CD4-positive, alpha-beta T cell treated with Interleukin-10 for 1 hour (primary cell): ENCODE data around the gene TMC2.

ENCODE experiments used
- DNase-seq: peaks from one replicate; pipeline ENCODE4 v3.0.0-alpha.2; 2020

Gene TMC2

DNA sequence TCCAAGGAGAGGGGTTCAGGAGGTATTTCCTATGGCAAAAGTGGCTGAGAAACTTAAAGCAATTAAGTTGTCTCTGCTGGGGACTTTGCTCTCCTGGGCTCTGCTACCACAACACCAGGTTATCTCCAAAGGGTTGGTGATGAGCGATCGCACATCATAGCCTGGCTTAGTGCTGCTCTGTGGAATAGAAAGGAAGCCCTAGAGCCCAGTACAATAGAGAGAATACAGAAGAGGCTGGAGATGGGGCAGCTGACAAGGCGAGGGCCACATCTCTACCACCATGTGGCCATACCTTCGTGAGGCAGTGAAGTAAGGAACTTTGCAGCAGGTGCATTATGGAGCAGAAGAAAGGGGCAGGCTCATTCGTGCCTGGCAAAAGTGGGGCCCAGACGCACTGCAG is 8.6 kb upstream of the TMC2 start:
- no peak for DNase-seq

DNA sequence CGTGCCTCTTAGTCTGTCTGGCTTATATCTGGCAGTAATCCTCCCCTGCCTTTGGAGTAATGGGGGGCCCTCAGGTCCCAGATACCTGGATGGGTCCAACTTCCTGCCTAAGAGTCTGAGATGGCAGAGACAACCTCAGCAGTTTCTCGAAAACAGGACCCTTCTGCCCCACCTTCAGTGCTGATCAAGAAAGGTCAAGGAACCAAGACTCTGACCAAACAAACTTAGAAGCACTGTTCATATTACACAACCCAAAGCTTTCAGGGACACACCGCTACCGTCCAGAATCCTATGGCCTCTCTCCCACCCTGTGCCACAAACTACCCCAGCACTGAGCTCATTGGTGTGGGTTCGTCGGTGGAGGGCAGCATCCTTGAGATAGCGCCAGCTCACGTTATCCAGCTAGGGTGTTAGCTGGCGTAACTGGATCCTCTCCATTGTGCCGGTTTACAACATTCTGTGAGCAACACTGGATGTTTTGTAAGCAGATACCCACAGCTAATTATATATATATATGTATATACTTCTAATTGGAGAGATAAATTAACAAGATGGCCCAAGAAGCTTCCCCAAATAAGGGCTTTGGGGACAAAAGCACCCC is 7.6 kb upstream of the TMC2 start:
- DNase-seq: no peak

DNA sequence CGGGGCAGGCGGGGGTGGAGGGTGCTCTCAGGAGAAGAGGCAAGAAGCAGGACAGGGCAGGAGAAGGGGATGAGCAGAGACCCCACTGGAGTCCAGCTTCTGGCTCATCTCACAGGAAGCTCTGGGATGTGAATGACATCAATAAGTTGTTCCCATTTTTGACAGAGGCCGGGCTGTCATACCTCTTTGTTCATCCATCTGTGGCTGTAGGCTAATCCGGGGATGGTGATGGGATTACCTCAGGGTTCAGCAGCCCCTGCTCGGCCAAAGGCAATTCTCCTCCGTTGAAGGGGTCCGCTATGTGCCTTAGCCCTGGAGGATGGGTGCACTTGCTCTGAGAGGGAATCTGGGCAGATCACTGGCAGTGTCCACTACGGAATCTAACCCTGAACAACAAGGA is 3.3 kb upstream of the TMC2 start:
- DNase-seq: no peak

- DNase-seq: no peak
These were observed 438 bp upstream of the TMC2 start for GRCh38 chr20:2535711-2536559.

GRCh38 chr20:2537101-2537500 is 728 bp downstream of the TMC2 start:
- DNase-seq: no peak

DNA sequence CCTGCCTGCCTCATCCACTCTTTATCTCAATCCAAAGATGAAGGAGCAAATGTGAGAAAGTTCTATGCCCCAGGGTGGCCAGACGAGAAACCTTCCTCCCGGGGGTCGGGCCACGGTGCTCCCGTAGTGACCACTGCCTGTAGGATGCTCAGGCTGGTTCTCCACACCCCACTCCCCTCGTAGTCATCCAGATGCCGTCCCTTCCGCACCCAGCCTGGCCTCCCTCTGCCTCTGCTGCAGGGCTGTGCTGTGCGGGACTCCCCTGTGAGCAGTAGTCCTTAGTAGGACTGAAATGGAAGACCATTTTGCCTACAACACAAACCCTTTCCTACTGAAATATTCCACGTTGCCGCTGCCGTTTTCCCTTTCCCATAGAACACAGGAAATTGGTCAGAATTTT is 2.0 kb downstream of the TMC2 start:
- no peak for DNase-seq

GRCh38 chr20:2538931-2539720 is 2.8 kb downstream of the TMC2 start:
- DNase-seq: no peak

DNA sequence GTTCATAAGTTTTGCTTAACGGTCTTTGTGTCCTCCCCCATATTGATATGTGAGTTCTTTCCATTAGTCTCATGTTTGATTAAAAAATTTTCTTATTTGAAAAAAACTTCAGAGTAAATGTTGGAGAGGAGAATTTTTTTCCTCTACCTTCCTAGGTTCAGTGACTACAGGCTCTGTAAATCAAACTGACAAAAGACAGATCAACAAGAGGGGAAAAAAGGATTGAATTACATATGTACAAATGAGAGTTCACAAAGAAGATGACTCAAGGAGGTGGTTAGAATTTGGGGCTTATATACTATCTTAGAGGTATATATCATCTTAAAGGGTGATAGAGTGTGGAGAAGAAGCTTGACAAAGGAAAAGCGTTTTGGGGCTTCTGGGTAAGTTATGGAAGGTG is 5.6 kb downstream of the TMC2 start:
- DNase-seq: no peak

- DNase-seq: no peak
These were observed 6.0 kb downstream of the TMC2 start for GRCh38 chr20:2542361-2542760.

DNA sequence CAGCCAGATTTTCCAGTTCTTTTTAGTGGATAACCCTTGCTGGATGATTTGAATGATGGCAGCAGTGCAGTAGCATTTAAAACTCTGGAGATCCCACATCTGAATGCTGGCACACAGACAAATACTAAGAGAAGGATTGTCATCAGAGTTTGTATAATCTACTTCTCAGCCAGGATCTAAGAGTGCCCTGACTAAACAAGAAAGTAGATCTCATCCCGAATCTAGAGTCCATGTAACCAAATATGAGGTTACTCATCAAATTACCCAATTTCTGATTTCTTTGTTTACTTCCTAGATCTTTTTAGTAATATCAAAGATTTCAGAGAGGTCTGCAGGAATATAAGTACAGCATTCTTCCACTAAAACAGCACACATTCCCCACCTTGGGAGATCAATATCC is 7.8 kb downstream of the TMC2 start:
- DNase-seq: no peak

GRCh38 chr20:2545594-2545993 is 9.2 kb downstream of the TMC2 start:
- no peak for DNase-seq

DNA sequence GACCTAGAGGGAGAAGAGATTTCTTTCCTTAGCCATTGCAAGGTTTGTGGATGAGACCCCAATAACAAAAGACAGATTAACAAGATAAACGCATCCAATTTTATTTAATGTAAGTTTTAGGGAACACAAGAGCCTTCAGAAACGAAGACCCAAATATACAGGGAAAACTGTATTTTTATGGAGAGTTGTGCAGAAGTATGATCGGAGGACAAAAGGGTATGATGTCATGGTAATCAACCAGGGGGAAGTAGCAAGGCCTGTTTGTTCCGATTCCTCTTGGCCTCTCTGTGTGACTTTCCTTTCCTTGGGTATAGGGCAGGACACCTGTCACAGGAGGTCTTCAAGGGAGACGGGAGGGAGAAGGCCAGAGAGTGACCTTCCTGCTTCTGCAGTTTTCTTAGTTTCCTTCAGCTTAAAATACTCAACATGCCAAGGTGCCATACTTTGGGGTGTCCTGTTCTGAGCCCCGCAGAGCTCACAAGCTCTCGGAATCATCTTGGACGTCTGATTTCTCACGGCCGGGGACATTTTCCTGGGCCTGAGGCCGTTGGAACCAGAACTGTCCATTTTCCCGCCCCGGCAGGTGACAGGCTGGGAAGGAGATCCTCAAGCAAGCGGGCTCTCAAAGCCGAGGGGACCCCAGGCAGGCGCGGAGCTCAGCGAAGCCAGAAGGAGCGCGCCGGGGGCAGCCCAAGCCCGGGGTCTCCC is 21.7 kb downstream of the TMC2 start:
- no peak for DNase-seq

- DNase-seq: no peak
These were observed 22.4 kb downstream of the TMC2 start for GRCh38 chr20:2558581-2559278.

GRCh38 chr20:2559279-2559626 is 22.9 kb downstream of the TMC2 start:
- DNase-seq: no peak

DNA sequence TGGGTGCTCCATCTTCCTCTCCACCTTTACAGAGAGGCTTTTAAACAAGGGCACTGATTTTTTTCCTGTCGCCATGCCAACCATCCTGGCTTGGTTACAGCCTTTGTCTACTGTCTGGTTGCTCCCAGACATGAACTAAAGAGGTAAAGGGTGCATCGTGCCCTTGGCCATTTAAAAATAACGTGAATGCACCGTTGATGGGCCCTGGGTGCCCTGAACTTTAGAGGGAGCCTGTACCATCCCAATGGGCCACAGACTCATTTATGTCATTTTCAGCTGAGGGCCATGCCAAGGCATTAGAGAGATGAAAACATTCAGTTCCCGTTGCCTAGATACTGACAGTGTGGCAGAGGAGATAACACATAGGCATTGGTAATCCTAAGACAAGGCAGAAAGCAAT is 23.3 kb downstream of the TMC2 start:
- no peak for DNase-seq

DNA sequence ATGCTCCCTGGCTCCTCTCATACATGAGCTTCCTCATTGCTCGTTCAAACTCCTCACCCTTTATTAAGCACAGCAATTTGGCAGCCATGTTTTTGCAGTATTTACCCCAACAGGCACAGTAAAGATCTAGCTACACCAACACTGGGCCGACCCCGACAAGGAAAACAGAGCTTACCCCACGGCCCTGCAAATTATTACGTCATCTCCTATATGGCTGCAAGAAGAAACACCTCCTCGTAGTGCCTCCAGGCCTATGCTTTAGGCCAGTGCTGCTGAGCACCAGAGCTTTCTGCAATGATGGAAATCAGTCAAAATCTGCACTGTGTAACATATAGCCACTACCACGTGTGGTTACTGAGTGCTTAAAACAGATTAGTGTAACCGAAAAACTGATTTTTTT is 26.7 kb downstream of the TMC2 start:
- no peak for DNase-seq

DNA sequence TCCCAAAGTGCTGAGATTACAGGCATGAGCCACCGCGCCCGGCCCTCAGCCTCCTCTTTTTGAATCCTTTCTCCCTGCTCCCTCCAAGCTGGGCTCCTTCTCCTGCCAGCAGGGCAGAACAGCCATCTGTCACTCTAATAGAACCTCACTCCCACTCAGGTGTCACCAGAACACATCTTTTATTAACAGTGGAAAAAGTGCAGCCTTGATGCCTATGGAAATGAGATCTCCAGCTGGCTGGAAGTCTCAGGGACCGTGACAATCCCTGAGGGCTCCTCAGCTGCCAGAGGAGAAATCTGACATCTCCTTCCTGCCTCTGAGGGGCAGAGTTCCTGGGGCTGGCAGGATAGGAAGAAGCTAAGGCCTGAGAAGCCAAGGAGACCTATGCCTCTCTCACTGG is 28.0 kb downstream of the TMC2 start:
- no peak for DNase-seq

DNA sequence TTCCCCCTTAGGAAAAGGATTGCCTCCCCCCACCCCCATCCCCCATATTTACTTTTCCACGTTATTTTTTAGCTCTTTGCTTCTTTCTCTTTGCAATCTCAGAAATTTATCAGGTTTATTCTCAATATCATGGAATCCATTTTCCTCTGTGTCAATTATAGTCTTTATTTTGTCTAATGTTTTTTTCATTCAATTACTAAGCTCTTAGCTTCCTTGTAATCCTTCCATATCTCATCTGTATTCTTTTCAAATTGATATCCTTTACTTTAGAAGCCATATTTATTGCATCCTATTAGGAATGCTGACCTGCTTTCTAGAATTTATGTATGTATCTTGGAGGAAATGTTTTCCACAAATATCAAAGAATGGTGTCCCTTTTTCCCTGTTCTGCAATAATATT is 39.3 kb downstream of the TMC2 start:
- DNase-seq: no peak

DNA sequence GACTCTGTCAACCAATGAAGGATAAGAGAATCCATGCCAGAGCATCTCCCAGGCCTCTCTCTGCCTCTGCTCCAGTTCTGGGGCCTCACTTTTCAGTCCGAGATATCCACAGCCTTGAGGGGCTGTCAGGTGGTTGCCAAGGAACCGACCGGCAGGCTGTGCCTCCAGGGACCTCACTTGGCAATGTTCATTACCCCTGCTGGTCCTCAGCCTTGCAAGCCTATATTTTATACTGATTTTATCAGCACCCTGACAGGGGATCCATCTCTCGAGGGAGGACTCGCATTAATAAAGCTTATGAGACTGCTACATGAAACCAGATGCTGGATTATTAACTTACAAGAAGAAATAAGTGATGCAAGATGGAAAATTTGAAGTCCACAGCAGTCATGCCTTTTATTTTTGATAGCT is 39.9 kb downstream of the TMC2 start:
- no peak for DNase-seq

GRCh38 chr20:2578475-2579192 is 42.3 kb downstream of the TMC2 start:
- DNase-seq: no peak

- no peak for DNase-seq
These were observed 49.4 kb downstream of the TMC2 start for GRCh38 chr20:2585811-2586210.

GRCh38 chr20:2593756-2594155 is 57.4 kb downstream of the TMC2 start:
- DNase-seq: no peak
